NCI-H524 (cell line): ENCODE results near the gene SYCN.
"Not testable (repeated sequence)": the region's sequence is repeated elsewhere in the genome, so short reads cannot be mapped to it uniquely, and the experiment has no call there.

Experiments
- DNase-seq, 2 experiments: peaks; one replicate each; lab custom pipeline; 2025; lab: John Stamatoyannopoulos, UW

Gene SYCN

DNA sequence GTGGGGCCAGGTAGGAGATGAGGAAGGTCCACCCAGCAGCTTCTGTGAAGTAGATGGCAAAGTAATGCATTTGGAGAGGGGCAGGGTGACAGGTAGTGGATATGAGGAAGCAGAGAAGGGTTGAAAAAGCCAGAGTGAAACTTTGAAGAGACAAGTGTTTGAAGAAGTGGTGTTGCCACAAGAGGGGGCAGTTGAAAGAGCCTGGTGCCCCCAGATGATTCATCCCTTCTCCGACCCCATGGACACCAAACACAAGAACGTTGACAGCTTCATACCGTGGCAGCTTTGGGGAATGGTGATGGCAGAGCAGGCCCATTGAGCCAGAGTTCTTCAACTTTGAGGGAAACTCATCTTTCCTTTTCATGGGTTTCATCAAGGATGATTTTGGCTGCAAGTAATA, 20.8 kb upstream of the SYCN start:
- DNase-seq: peak in 1 of 2 experiments; percentile 16

DNA sequence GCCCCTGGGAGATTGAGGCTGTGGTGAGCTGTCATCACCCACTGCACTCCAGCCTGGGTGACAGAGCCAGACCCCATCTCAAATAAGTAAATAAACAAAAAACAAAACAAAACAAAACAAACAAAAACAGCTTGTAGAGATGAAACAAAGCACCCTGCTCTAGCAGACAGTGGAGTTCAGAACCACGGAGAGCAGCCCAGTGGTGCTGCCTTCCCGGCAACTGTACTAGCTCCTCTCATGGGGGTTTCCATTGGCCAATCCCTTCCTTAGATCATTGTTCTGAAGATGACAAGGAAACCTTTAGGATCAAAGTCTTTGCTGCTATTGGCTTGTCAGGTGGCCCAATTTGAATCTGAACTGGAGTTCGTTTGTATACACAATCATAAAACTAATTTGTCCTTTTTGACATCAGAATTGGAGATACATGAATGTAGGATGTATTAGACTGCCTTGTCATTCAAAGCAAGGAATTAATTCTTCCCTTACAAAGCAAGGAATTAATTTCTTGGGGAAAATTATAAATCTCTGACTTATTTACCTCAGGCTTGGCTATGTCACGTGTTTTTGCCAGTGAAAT, 19.7 kb upstream of the SYCN start:
- no peak for DNase-seq

DNA sequence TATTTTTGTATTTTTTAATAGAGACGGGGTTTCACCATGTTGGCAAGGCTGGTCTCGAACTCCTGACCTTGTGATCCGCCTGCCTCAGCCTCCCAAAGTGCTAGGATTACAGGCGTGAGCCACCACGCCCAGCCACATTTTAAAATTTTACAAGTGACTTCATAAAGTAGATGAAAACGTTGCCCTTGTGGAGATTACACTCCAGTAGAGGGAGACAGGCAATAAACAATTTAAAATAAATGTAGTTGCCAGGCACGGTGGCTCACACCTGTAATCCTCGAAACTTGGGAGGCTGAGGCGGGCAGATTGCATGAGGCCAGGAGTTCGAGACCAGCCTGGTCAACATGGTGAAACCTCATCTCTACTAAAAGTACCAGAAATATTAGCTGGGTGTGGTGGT, 15.0 kb upstream of the SYCN start:
- not testable (repeated sequence) for DNase-seq

DNA sequence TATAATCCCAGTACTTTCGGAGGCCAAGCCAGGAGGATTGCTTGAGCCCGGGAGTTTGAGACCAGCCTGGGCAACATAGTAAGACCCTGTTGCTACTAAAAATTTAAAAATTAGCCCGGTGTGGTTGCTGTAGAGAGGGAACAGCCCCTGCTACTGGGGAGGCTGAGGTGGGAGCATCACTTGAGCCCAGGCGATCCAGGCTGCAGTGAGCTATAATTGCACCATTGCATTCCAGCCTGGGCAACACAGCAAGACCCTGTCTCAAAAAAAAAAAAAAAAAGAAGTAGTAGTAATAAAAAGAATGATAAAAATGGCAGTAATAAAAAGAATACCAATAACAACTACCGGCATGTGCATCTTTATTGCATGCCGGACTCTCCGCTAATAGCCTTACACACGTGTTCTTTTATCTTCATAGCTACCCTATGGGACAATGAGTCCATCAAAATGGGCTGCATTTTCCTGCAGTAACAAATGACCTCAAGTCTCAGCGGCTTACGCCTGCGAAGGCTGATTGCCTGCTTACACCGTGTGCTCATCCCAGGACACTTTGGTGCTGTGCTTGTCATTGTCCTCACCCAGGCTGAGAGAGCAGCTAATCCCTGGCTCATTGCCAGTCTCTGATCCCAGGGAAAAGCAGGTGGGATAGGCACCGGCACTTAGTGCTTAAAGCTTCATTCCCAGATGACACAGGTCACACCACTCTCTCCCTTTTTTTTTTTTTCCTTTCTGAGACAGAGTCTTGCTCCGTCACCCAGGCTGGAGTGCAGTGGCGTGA, 14.4 kb upstream of the SYCN start:
- peak; percentile 91 to 92 for DNase-seq

DNA sequence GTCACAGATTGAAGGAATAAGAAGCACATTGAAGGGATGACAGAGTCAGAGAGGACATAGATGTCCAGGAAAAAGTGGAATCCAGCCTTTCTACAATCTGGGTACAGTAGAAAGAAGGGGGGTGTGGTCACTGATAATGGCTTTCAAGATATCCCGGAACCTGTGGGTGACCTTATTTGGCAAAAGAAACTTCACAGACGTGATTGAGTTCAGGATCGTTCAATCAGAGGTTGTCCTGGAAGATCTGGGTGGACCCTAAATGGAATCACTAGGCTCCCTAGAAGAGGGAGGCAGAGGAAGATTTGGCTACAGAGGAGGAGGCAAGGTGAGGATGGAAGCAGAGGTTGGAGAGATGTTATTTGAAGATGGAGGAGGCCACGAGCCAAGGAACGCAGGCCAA, 13.0 kb upstream of the SYCN start:
- DNase-seq: no peak

DNA sequence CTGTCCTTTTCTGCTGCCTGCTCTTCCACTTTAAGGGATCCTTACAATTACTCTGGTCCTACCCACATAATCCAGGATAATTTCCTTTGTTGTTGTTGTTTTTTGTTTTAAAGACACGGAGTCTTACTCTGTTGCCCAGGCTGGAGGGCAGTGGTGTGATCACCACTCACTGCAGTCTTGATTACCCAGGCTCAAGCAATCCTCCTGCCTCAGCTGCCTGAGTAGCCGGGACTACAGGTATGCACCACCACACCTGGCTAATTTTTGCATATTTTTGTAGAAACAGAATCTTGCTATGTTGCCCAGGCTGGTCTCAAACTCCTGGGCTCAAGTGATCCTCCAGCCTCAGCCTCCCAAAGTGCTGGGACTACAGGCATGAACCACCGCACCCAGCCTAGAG, 11.3 kb upstream of the SYCN start:
- not testable (repeated sequence) for DNase-seq

DNA sequence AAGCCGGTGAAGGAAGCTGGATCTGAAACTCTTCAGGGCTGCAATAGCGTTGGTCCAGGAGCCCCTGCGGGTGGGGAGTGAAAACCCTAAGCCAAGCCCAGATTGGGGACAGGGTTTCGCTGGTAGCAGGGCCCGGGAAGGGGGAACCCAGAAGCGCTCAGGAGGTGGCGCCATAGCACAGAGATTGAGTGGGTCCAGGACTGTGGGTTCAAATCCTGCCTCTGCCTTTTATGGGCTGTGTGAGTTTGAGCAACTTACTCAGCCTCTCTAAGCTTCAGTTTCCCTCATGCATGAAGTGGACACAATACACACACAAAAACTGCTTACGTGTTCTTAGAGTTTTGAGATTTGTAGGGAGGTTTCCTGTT, 8.3 kb upstream of the SYCN start:
- DNase-seq: peak; percentile 44 to 59

DNA sequence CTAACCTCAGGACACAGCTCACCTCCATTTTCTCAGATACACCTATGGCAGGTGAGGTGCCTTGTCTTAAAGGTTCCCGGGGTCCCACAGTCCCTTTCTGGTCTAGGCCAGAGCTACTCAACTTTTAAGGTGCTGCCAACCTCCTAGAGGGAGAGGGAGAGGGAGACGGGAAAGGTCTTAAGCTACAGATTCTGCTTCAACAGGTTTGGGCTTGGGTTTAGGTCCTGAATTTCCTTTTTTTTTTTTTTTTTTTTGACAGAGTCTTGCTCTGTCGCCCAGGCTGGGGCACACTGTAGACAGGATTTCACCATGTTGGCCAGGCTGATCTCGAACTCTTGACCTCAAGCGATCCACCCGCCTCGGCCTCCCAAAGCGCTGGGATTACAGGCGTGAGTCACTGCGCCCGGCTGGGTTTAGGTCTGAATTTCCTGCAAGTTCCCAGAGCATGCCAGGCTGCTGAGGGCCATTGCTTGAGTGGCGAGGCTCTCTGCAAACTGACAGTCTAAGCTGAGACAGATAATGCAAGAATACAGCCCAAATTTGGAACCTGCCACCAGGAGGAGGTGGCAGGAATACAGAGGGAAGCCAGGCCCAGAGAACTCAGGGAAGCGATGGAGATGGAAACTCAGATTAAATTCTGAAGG, 7.8 kb upstream of the SYCN start:
- no peak for DNase-seq

DNA sequence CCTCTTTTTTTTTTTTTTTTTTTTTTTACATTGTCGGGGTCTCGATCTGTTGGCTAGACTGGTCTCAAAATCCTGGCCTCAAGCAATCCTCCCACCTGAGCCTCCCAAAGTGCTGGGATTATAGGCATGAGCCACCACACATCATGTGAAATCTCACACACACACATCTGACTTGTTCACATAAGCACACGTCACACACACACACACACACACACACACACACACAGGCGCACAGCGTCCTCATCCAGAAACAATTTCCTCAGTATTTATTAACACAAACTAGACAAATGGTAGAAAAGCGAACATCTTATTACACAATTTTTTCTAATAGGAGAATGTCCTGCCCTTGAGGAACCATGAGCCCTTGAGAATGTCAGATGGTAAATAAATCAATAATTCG, 5.1 kb upstream of the SYCN start:
- no peak for DNase-seq

DNA sequence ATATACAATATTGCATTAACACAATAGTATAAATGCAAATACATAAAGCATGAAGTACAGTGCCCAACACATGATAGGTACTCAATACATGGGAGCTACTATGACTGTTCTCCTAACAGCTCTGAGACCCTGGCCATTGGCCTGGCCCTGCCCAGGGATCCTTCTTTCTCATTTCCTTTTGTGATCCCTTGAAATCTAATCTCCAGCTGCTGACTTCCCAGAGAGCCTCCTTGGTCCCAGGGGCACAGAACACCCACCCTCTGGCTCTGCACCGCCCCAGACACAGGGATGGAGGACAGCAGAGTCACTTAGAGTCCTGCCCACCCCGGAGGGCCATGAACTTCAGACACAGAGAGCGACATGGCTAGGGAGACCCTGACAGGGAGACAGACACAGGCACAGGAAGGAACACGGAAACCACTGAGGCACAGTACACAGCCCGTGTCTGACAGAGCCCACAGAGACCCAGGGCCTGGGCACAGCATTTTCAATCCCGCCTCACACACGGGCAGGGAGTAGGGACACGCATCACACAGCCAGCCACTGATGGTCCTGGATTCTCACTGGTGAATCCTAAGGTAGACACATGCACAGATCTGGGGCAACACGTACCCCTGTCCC, 4.2 kb upstream of the SYCN start:
- DNase-seq: no peak

DNA sequence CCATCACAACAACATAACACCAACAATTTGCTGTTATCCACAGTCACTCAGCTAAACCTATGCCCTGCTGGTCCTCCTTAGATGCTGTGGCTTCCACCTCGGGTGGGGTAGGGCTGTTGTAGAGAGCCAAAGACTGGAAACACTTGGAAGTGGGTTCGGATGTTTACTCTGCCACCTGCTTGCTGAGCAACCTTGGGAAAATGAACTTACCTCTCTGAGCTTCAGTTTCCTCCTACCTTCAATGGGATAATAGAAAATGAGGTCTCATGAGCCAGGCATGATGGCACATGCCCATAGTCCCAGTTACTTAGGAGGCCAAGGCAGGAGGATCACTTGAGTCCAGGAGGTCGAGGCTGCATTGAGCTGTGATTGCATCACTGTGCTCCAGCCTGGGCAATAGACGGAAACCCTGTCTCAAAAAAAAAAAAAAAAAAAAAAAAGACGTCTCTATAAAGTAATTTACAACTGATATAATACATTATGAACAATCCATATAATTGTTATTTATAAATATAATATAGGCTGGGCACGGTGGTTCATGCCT, 3.3 kb upstream of the SYCN start:
- no peak for DNase-seq

DNA sequence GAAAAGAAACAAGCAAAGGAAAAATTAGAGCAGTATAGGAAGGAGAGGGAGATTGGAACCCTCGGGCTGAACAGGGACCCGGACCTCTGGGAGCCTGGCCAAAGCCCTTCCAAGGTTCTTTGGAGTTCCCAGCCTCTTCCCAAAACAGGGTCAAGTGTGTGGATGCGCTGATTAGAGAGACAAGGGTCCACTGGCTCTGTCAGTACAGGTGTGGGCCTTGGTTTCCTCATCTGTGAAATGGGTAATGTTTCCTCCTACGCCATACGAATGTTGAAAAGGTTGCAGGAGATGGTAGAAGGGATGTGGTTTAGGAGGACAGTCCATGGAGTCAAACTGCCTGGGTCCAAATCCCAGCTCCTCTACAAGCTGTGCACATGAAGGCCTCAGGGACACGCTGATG, 2.1 kb upstream of the SYCN start:
- no peak for DNase-seq

DNA sequence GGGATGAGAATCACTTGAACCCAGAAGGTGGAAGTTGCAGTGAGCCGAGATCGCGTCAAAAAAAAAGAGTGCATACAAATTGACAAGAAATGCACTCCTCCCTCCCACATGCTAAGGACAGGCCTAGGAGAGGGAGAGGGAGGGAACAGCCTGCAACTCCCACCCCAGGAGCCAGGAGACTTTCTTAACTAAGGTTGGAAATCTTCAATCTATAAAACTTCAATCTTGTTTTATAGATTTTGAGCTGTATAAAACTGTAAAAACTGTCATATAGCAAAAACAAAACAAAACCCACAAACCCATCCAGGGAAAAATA, 1.3 kb upstream of the SYCN start:
- DNase-seq: no peak

DNA sequence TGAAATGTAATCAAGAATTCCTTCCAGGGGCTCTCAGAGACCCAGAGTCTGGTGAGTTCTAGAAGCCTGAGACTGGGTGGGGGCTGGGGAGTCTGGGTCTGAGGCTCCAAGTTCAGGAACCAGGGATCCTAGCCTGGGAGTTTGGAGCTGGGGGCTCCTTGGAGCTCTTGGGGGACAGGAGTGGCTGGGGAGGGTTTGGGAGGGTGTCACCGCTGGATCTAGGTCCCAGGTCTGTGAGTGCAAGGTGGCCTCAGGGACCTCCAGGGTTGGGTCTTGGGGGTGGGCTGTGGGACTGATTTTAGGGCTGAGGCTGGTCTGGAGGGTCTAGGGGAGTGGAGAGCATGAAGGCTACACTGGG, 1.1 kb downstream of the SYCN start:
- DNase-seq: no peak

DNA sequence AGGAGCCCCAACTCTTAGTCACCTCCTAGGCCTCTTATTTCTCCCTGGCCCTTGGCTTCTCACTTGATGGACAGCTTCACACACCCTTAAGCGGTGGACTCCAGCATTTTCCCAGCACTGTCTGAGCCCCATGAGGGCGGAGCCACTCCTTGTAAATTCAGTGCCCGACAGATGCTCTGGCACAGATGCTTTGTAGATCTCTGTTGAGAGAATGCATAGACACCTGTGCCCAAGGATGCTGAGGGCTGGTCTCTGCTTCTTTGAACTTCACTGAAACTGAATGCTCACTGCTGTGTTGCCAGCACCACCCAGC, 3.3 kb downstream of the SYCN start:
- DNase-seq: peak; percentile 84 to 94

DNA sequence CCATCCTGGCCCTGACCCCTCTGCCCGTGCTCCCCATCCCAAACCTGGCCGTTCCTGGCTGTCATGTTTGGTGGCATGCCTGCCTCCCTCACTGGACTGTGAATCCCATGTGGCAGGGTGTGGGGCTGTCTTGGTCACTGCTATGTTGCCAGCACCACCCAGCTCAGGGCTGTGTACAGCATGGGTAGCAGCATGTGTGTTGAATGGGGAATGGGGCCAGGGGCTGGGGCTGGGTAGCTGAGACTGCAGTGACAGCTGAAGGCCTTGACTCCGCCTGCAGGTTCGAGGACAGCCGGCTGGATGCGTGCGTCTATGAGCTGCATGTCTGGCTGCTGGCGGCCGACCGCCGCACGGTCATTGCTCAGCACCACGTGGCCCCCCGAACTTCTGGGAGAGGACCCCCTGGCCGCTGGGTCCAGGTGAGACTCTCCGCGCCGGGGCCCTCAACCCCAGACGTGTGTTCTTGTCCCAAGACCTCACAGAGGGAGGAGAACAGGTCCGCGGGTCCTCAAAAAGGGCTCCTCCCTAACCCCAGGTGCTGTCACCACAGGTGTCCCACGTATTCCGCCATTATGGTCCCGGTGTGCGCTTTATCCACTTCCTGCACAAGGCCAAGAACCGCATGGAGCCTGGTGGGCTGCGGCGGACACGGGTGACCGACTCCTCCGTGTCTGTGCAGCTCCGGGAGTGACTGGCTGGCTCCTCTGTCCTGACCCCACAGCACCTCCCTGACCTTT, 3.8 kb downstream of the SYCN start:
- DNase-seq: no peak

DNA sequence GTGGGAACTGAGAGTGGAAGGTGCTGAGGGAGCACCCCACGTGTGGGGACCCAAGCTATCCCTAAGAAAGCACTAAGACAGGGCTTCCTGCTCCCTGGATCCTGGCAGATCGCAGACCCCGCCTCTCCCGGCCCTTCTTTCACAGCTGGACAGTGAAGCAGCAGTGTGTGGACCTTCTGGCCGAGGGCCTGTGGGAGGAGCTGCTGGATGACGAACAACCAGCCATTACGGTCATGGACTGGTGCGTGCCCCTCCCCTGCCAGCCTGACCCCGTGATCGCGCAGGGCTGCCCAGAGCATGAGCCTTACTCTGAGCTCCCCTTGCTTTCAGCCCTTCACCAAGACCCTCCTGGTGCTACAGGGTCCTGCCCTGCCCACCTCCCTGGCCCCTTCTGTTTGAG, 5.0 kb downstream of the SYCN start:
- no peak for DNase-seq

DNA sequence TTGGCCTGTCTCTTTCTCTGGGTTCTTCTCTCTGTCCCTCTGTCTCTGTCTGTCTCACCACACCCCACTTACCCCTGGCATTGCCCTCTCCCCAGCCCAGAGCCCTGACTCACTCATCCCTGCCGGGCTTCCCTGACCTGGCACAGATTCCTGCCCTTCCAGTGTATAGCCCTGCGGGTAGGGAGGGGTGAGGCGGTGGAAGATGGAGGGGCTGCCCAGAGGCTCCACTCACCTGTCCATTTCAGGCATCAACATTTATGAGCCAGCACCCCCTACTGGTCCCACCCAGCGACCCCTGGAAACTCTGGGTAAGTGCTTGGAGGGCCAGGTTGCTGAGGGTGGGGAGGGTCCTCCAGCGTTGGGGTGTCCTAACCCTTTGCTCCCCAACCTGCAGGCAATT, 6.3 kb downstream of the SYCN start:
- no peak for DNase-seq

DNA sequence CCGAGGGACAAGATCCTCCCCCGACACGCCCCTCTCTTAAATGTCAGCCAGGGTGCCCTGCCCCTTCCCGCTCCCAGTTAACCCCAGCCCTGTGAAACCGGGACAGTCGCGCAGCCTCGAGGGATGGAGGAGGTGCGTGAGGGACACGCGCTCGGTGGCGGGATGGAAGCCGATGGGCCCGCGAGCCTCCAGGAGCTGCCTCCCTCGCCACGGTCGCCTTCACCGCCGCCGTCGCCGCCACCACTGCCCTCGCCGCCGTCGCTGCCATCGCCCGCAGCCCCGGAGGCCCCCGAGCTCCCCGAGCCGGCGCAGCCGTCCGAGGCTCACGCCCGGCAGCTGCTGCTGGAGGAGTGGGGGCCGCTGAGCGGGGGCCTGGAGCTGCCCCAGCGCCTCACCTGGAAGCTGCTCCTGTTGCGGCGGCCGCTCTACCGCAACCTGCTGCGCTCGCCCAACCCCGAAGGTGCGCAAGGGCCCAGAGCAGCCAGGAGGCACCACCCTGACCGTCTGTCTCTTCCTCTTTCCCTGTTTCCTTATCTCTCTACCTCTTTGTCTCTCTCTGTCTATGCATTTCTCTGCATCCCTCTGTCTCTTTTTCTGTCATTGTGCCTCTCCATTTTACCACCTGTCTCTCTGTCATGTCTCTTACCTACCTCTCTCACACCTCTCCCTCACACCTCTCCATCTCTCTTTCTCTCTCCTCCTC, 7.1 kb downstream of the SYCN start, which contains the start of gene NCCRP1:
Gene NCCRP1, plus strand, starts transcription at position 105 of the 703 bp plus-strand sequence. Its CDS starts 19 bp downstream, at position 124.
- peak in 1 of 2 experiments; percentile 17 for DNase-seq

DNA sequence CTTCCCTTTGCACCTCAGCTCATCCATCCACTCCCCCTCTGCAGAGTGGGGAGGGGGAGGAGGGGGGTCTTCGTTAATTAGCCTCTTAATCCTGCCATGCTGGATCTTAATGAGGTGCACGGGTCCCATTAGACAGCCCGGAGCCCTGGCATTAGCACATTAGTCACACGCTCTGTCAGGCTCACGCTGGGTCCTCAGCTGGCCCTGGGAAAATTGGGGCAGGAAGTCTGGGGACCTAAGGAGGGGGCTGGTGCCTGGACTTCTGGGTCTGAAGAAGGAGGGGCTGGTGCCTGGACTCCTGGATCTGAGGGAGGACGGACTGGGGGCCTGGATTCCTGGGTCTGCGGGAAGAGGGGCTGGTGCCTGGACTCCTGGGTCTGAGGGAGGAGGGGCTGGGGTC, 7.7 kb downstream of the SYCN start:
- peak; percentile 13 to 35 for DNase-seq

DNA sequence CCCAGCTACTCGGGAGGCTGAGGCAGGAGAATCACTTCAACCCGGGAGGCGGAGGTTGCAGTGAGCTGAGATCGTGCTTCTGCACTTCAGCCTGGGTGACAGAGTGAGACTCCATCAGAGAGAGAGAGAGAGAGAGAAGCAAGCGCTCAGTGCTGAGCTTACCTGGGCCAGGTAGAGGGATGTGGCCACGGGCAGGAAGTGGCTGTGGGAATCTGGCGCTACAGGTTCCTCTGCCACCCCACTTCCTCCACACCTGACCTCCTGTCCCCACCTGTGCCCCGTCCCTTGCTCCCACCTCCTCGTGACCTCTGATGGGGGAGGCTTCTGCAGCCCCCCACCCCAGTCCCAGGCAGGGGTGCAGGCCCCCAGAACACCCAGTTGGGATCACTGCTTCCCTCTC, 8.3 kb downstream of the SYCN start:
- DNase-seq: no peak
